GM12801 (cell line): Measurements from ENCODE around the gene POTEI.
"Not testable (repeated sequence)": the region's sequence is repeated elsewhere in the genome, so short reads cannot be mapped to it uniquely, and the experiment has no call there.

Experiments used
- TF ChIP-seq, protein P1 (sequence below): IDR thresholded peaks from one replicate; pipeline ENCODE4 v1.5.1; 2011; ENCODE audit warnings: control low read depth; ENCODE audit not compliant: insufficient read length; ENCODE audit errors: extremely low read depth

Gene POTEI

GRCh38 chr2:130509228-130509627 lies at the start of gene POTEI:
Gene POTEI (minus strand): TSS chr2:130509328. CDS start chr2:130509235, 93 bp downstream.
- TF ChIP-seq, protein P1, sequence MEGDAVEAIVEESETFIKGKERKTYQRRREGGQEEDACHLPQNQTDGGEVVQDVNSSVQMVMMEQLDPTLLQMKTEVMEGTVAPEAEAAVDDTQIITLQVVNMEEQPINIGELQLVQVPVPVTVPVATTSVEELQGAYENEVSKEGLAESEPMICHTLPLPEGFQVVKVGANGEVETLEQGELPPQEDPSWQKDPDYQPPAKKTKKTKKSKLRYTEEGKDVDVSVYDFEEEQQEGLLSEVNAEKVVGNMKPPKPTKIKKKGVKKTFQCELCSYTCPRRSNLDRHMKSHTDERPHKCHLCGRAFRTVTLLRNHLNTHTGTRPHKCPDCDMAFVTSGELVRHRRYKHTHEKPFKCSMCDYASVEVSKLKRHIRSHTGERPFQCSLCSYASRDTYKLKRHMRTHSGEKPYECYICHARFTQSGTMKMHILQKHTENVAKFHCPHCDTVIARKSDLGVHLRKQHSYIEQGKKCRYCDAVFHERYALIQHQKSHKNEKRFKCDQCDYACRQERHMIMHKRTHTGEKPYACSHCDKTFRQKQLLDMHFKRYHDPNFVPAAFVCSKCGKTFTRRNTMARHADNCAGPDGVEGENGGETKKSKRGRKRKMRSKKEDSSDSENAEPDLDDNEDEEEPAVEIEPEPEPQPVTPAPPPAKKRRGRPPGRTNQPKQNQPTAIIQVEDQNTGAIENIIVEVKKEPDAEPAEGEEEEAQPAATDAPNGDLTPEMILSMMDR, result not testable (repeated sequence)

DNA sequence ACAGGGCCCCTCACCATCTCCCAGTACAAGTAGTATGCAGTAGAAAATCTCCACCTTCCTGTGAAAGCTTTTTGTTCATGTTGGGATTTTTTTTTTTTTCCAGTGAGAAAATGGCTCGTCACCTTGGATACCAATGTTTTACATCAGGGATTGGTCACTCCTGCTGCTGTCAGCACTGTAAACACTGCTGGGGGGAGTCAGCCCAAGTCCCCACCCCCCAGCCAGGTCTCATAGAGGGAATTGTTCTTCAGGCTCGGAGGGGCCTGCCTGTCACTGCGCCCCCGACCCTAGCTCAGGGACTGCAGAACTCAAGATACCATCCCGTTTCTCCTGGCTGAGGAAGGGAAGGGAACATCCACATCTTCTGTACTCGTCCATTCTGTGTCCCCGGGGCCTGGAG lies 11.9 kb upstream of the POTEI start, which contains the start of gene CFC1B:
Gene CFC1B, plus strand, starts transcription at position 231 of the 400 bp plus-strand sequence. CDS start 263 bp downstream, outside the sequence.
- TF ChIP-seq, protein P1, result not testable (repeated sequence)
